OCI-LY7 (cell line): Measurements from ENCODE around the gene CAP2. TPM values are rescaled to one million over a fixed set of nuclear protein-coding genes. Genes with fewer than 3 reads are reported as not detected.

Experiments used
- BruUV-seq: library from RNA; stranded (reverse); fragments of 400-500 nt; replicated peaks from 2 replicates; lab custom pipeline; 2021; lab: Mats Ljungman, UMichigan
- CTCF ChIA-PET: fragments of 300-600 bp; sonication (Branson Sonifier 250); formaldehyde crosslinking; loops from one replicate; lab custom pipeline; 2022; ENCODE audit warnings: antibody characterized with exemption; ENCODE audit not compliant: unreplicated experiment; lab: Charles Lee
- POLR2A ChIA-PET: fragments of 300-600 bp; sonication (Branson Sonifier 250); formaldehyde crosslinking; loops from one replicate; lab custom pipeline; 2022; ENCODE audit warnings: antibody characterized with exemption; lab: Charles Lee
- DNase-seq: peaks from one replicate; pipeline ENCODE4 v3.0.0-alpha.2; 2015; ENCODE audit warnings: low spot score
- H2AFZ ChIP-seq: fragments of 200-600 bp; sonication (generic), shearing (Covaris generic); 2 replicates; pipeline ENCODE4 v1.6.1; 2014; ENCODE audit warnings: mild to moderate bottlenecking, antibody characterized with exemption, low read length, moderate library complexity
- H3K27ac ChIP-seq: fragments of 200-600 bp; sonication (generic); 2 replicates; pipeline ENCODE4 v1.5.1; 2014; ENCODE audit warnings: mixed run types, low read depth, mild to moderate bottlenecking, moderate library complexity, low read length, inconsistent platforms; ENCODE audit not compliant: poor library complexity, severe bottlenecking
- H3K36me3 ChIP-seq: fragments of 200-600 bp; sonication (generic); 2 replicates; pipeline ENCODE4 v1.6.1; 2014; ENCODE audit warnings: mild to moderate bottlenecking, antibody characterized with exemption, low read length, moderate library complexity, mixed read lengths; ENCODE audit not compliant: insufficient read depth
- H3K4me1 ChIP-seq: fragments of 200-600 bp; sonication (generic); 2 replicates; pipeline ENCODE4 v1.5.1; 2014; ENCODE audit warnings: mild to moderate bottlenecking, low read length; ENCODE audit not compliant: insufficient read depth, poor library complexity, severe bottlenecking
- H3K4me2 ChIP-seq: fragments of 200-600 bp; sonication (generic); 2 replicates; pipeline ENCODE4 v1.6.1; 2014; ENCODE audit warnings: mild to moderate bottlenecking, low read length
- H3K4me3 ChIP-seq: fragments of 200-600 bp; sonication (generic); 2 replicates; pipeline ENCODE4 v1.5.1; 2014; ENCODE audit warnings: mild to moderate bottlenecking, low read depth, low read length; ENCODE audit not compliant: poor library complexity, severe bottlenecking
- H3K79me2 ChIP-seq: fragments of 200-600 bp; sonication (generic); 2 replicates; pipeline ENCODE4 v1.6.1; 2016; ENCODE audit warnings: low read depth, mild to moderate bottlenecking, low read length, moderate library complexity, mixed read lengths; ENCODE audit not compliant: insufficient read depth
- H3K9me2 ChIP-seq: fragments of 200-600 bp; sonication (generic); 2 replicates; pipeline ENCODE4 v1.6.1; 2016; ENCODE audit warnings: mild to moderate bottlenecking, low read length, mixed read lengths; ENCODE audit not compliant: insufficient read depth
- H3K9me3 ChIP-seq: fragments of 200-600 bp; sonication (generic); 2 replicates; pipeline ENCODE4 v1.6.1; 2014; ENCODE audit warnings: mild to moderate bottlenecking, mixed run types, low read length, mixed read lengths
- H4K20me1 ChIP-seq: fragments of 200-600 bp; sonication (generic); 2 replicates; pipeline ENCODE4 v1.6.1; 2014; ENCODE audit warnings: mild to moderate bottlenecking, antibody characterized with exemption, low read length, moderate library complexity, mixed read lengths; ENCODE audit not compliant: insufficient read depth
- EZH2phosphoT487 ChIP-seq: fragments of 200-600 bp; sonication (generic); IDR thresholded peaks from 2 replicates; pipeline ENCODE4 v1.6.1; 2018; ENCODE audit warnings: low read depth, borderline replicate concordance, mild to moderate bottlenecking, mixed run types, antibody characterized with exemption, low read length, moderate library complexity, mixed read lengths
- intact Hi-C: fragments of 100-400 bp; cut with micrococcal nuclease; formaldehyde crosslinking; loops from one replicate; pipeline ENCODE4 v1.10.0; 2022; ENCODE audit not compliant: unreplicated experiment
- total RNA-seq, 2 experiments: library from RNA; depleted of rRNA in 1 of 2; stranded (reverse); fragments of >200 nt in 1 of 2; shearing (Covaris generic) in 1 of 2; gene quantifications; 2 replicates each; pipeline ENCODE4 v1.2.3, GENCODE V29; 2014 to 2022
- TF ChIP-seq, protein P1 (sequence below): fragments of 200-600 bp; sonication (generic); conservative IDR thresholded peaks from 2 replicates; pipeline ENCODE4 v1.5.1; 2014; ENCODE audit warnings: mild to moderate bottlenecking, antibody characterized with exemption, low read length, moderate library complexity, mixed read lengths

The CAP2 gene
- total RNA-seq, 2 experiments from 2014 or later: not detected

GRCh38 chr6:17354700-17355403 is 38.5 kb upstream of the CAP2 start:
- Histone ChIP-seq H3K4me1 (peaks cover 4% of the 10 kb centered on the region), H3K4me3 (no peak overlapping the region), H3K9me2 (no peaks in the 10 kb centered on the region), H3K9me3 (no peaks in the 10 kb centered on the region), H4K20me1 (no peaks in the 10 kb centered on the region), H3K4me2 (no peak overlapping the region), H2AFZ (no peak overlapping the region), H3K36me3 (no peaks in the 10 kb centered on the region), H3K79me2 (no peaks in the 10 kb centered on the region), H3K27ac (no peak overlapping the region)
- no TSS peak for BruUV-seq
- ChIA-PET POLR2A (no interaction called here), CTCF (no interaction called here)
- TF ChIP-seq, protein P1, sequence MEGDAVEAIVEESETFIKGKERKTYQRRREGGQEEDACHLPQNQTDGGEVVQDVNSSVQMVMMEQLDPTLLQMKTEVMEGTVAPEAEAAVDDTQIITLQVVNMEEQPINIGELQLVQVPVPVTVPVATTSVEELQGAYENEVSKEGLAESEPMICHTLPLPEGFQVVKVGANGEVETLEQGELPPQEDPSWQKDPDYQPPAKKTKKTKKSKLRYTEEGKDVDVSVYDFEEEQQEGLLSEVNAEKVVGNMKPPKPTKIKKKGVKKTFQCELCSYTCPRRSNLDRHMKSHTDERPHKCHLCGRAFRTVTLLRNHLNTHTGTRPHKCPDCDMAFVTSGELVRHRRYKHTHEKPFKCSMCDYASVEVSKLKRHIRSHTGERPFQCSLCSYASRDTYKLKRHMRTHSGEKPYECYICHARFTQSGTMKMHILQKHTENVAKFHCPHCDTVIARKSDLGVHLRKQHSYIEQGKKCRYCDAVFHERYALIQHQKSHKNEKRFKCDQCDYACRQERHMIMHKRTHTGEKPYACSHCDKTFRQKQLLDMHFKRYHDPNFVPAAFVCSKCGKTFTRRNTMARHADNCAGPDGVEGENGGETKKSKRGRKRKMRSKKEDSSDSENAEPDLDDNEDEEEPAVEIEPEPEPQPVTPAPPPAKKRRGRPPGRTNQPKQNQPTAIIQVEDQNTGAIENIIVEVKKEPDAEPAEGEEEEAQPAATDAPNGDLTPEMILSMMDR: no peak
- TF ChIP-seq EZH2phosphoT487: no peak
- peak; percentile 12 for DNase-seq
- intact Hi-C loops: no loop called here

DNA sequence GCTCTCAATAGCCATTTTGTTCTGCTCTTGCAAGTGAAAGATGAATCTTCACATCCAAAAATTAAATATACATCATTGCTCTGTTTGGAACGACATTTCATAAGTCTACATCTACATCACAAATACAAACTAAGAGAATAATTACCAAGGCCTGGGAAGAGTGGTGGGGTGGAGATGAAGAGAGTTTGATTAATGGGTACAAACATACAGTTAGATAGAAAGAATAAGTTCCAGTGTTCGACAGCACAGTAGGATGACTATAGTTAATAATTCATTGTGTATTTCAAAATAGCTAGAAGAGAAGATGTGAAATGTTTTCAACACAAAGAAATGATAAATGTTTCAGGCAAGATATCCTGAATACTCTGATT is 38.0 kb upstream of the CAP2 start:
- Histone ChIP-seq H3K9me2 (no peaks in the 10 kb centered on the region), H3K36me3 (no peaks in the 10 kb centered on the region), H3K79me2 (no peaks in the 10 kb centered on the region), H3K4me2 (no peak overlapping the region), H3K4me3 (no peak overlapping the region), H4K20me1 (no peaks in the 10 kb centered on the region), H3K27ac (no peak overlapping the region), H3K9me3 (no peaks in the 10 kb centered on the region), H3K4me1 (peaks cover 4% of the 10 kb centered on the region), H2AFZ (no peak overlapping the region)
- no TSS peak for BruUV-seq
- TF ChIP-seq EZH2phosphoT487: no peak
- TF ChIP-seq, protein P1: no peak
- intact Hi-C loops: no loop called here
- ChIA-PET POLR2A (interaction anchor here (0.6 kb wide), 1 partner anchor 24 kb away, joined by 4 read pairs; no protein-coding TSS in a partner anchor), CTCF (no interaction called here)
- DNase-seq: no peak

- Histone ChIP-seq H3K36me3 (no peaks in the 10 kb centered on the region), H3K9me2 (no peaks in the 10 kb centered on the region), H3K79me2 (no peaks in the 10 kb centered on the region), H4K20me1 (no peaks in the 10 kb centered on the region), H3K4me2 (no peak overlapping the region), H3K9me3 (no peaks in the 10 kb centered on the region), H3K4me1 (peaks cover 4% of the 10 kb centered on the region), H3K4me3 (no peak overlapping the region), H3K27ac (no peak overlapping the region), H2AFZ (no peak overlapping the region)
- no peak for TF ChIP-seq EZH2phosphoT487
- DNase-seq: no peak
- CTCF ChIA-PET: no interaction called here
- intact Hi-C loops: no loop called here
- POLR2A ChIA-PET: no interaction called here
- BruUV-seq: no TSS peak
These were observed 34.9 kb upstream of the CAP2 start for GRCh38 chr6:17358515-17358914.
